Progenitor cell of endocrine pancreas (in vitro differentiated cells): ENCODE results near the gene ATP13A2. TPM values are rescaled to one million over a fixed set of nuclear protein-coding genes. Genes with fewer than 3 reads are reported as not detected.

ENCODE experiments used
- DNase-seq: peaks from one replicate; pipeline ENCODE4 v3.0.0; 2021; ENCODE audit warnings: low spot score; ENCODE audit not compliant: unreplicated experiment
- H3K27ac Mint-ChIP-seq: 2 replicates; pipeline ENCODE4 v1.8.0; 2021; ENCODE audit warnings: mild to moderate bottlenecking, moderate library complexity, mixed read lengths
- H3K27me3 Mint-ChIP-seq: 2 replicates; pipeline ENCODE4 v1.8.0; 2021; ENCODE audit warnings: mixed read lengths
- H3K36me3 Mint-ChIP-seq: 2 replicates; pipeline ENCODE4 v1.8.0; 2022; ENCODE audit warnings: mixed read lengths; ENCODE audit not compliant: insufficient read depth
- H3K4me1 Mint-ChIP-seq: 2 replicates; pipeline ENCODE4 v1.8.0; 2021; ENCODE audit warnings: low read depth, mixed read lengths
- H3K4me3 Mint-ChIP-seq: 2 replicates; pipeline ENCODE4 v1.8.0; 2021; ENCODE audit warnings: low read depth, mild to moderate bottlenecking, moderate library complexity, mixed read lengths
- H3K9me3 Mint-ChIP-seq: 2 replicates; pipeline ENCODE4 v1.8.0; 2021; ENCODE audit warnings: low read depth, mixed read lengths
- total RNA-seq: library from RNA; stranded (reverse); gene quantifications from 2 replicates; pipeline ENCODE4 v1.2.1, GENCODE V29; 2021
- TF ChIP-seq, protein P1 (sequence below): fragments of 200-600 bp; sonication (generic); IDR thresholded peaks from one replicate; pipeline ENCODE4 v1.5.0; 2021; ENCODE audit warnings: antibody characterized with exemption, mild to moderate bottlenecking; ENCODE audit not compliant: unreplicated experiment

ATP13A2 gene
- total RNA-seq, 1 donor from 2014 or later: 65.8 TPM

- Mint-ChIP-seq H3K4me3 (peak overlapping the region; percentile 56), H3K36me3 (peaks cover 2% of the 10 kb centered on the region), H3K9me3 (no peaks in the 10 kb centered on the region), H3K27me3 (no peaks in the 10 kb centered on the region), H3K27ac (peak overlapping the region; percentile 54), H3K4me1 (peaks cover 3% of the 10 kb centered on the region)
- DNase-seq: peak; percentile 90
- TF ChIP-seq, protein P1, sequence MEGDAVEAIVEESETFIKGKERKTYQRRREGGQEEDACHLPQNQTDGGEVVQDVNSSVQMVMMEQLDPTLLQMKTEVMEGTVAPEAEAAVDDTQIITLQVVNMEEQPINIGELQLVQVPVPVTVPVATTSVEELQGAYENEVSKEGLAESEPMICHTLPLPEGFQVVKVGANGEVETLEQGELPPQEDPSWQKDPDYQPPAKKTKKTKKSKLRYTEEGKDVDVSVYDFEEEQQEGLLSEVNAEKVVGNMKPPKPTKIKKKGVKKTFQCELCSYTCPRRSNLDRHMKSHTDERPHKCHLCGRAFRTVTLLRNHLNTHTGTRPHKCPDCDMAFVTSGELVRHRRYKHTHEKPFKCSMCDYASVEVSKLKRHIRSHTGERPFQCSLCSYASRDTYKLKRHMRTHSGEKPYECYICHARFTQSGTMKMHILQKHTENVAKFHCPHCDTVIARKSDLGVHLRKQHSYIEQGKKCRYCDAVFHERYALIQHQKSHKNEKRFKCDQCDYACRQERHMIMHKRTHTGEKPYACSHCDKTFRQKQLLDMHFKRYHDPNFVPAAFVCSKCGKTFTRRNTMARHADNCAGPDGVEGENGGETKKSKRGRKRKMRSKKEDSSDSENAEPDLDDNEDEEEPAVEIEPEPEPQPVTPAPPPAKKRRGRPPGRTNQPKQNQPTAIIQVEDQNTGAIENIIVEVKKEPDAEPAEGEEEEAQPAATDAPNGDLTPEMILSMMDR: peak; percentile 86
Measured at GRCh38 chr1:16960560-16961296, 51.0 kb downstream of the ATP13A2 start.

GRCh38 chr1:16958475-16958874 lies 53.3 kb downstream of the ATP13A2 start:
- Mint-ChIP-seq H3K36me3 (no peaks in the 10 kb centered on the region), H3K9me3 (no peaks in the 10 kb centered on the region), H3K4me1 (peaks cover 3% of the 10 kb centered on the region), H3K4me3 (no peak overlapping the region), H3K27me3 (no peaks in the 10 kb centered on the region), H3K27ac (no peak overlapping the region)
- TF ChIP-seq, protein P1: no peak
- DNase-seq: no peak

- H3K27ac Mint-ChIP-seq: no peak overlapping the region
Measured at GRCh38 chr1:16957731-16958130, 54.0 kb downstream of the ATP13A2 start.

GRCh38 chr1:16956775-16957174 lies 55.0 kb downstream of the ATP13A2 start:
- H3K36me3 Mint-ChIP-seq: no peaks in the 10 kb centered on the region
- H3K27ac Mint-ChIP-seq: no peak overlapping the region
- H3K9me3 Mint-ChIP-seq: no peaks in the 10 kb centered on the region
- no peaks in the 10 kb centered on the region for H3K27me3 Mint-ChIP-seq
- TF ChIP-seq, protein P1: no peak
- H3K4me3 Mint-ChIP-seq: no peak overlapping the region
- no peak for DNase-seq
- peaks cover 3% of the 10 kb centered on the region for H3K4me1 Mint-ChIP-seq

More at GRCh38 chr1:16957731-16958130, 54.0 kb downstream of the ATP13A2 start:
- no peak for DNase-seq
- Mint-ChIP-seq H3K4me3 (no peak overlapping the region), H3K9me3 (no peaks in the 10 kb centered on the region), H3K36me3 (no peaks in the 10 kb centered on the region), H3K4me1 (peaks cover 3% of the 10 kb centered on the region), H3K27me3 (no peaks in the 10 kb centered on the region)
- TF ChIP-seq, protein P1: no peak

- no peaks in the 10 kb centered on the region for H3K9me3 Mint-ChIP-seq
Measured at GRCh38 chr1:16955186-16955585, 56.5 kb downstream of the ATP13A2 start.

More at GRCh38 chr1:16955186-16955585, 56.5 kb downstream of the ATP13A2 start:
- no peak for DNase-seq
- TF ChIP-seq, protein P1: no peak
- no peak overlapping the region for H3K27ac Mint-ChIP-seq
- H3K4me3 Mint-ChIP-seq: no peak overlapping the region
- H3K27me3 Mint-ChIP-seq: no peaks in the 10 kb centered on the region
- no peaks in the 10 kb centered on the region for H3K36me3 Mint-ChIP-seq
- H3K4me1 Mint-ChIP-seq: peaks cover under 1% of the 10 kb centered on the region
